HepG2 (cell line): ENCODE results near the gene SOAT1. TPM values are rescaled to one million over a fixed set of nuclear protein-coding genes. Genes with fewer than 3 reads are reported as not detected.

Source experiments
- CREM ChIP-seq, 2 experiments: sonication (generic) in 1 of 2; formaldehyde crosslinking in 1 of 2; IDR thresholded peaks; 2 replicates each; pipeline versions ENCODE4 v1.4.0 to v1.6.1; 2016 to 2020; ENCODE audit warnings: antibody characterized with exemption in 1 of 2, mild to moderate bottlenecking in 1 of 2, missing genetic modification reagents in 1 of 2
- KDM6A ChIP-seq: IDR thresholded peaks from 2 replicates; pipeline ENCODE4 v1.6.1; 2016; ENCODE audit warnings: low read depth
- ZFY ChIP-seq: sonication (generic); formaldehyde crosslinking; IDR thresholded peaks from 2 replicates; pipeline ENCODE4 v1.4.0; 2020; ENCODE audit warnings: missing genetic modification reagents
- ZNF615 ChIP-seq: sonication (generic); formaldehyde crosslinking; IDR thresholded peaks from 2 replicates; pipeline ENCODE4 v1.5.0; 2020; ENCODE audit warnings: mild to moderate bottlenecking, missing genetic modification reagents, borderline replicate concordance
- ZNF713 ChIP-seq: sonication (generic); formaldehyde crosslinking; IDR thresholded peaks from 2 replicates; pipeline ENCODE4 v1.4.0; 2020; ENCODE audit warnings: mild to moderate bottlenecking, missing genetic modification reagents
- polyA plus RNA-seq, 8 experiments: library from polyadenylated mRNA; depleted of rRNA in 3 of 8; stranded (reverse) in 7 of 8; unstranded in 1 of 8; fragments of >200 nt; fragmentation: Illumina TruSeq in 4 of 8; extraction: Trizol in 4 of 8; gene quantifications; 2 replicates each; pipeline versions ENCODE4 v1.2.1 to v1.2.3, GENCODE V29; 2011 to 2016; ENCODE audit warnings: low read depth in 4 of 8, missing spikeins in 1 of 8, mixed read lengths in 1 of 8; ENCODE audit not compliant: insufficient read depth in 1 of 8
- total RNA-seq, 5 experiments: library from RNA; depleted of rRNA; stranded (reverse); fragments of >200 nt; fragmentation: Illumina TruSeq; extraction: Trizol; gene quantifications; 2 replicates each; pipeline ENCODE4 v1.2.3, GENCODE V29; 2016; ENCODE audit warnings: low read depth in 1 of 5
- TF ChIP-seq, protein P1 (sequence below): sonication (generic); formaldehyde crosslinking; IDR thresholded peaks from 2 replicates; pipeline ENCODE4 v1.4.0; 2020; ENCODE audit warnings: mild to moderate bottlenecking, low read depth, missing genetic modification reagents
- TF ChIP-seq, protein P2 (sequence below): sonication (generic); formaldehyde crosslinking; IDR thresholded peaks from 2 replicates; pipeline ENCODE4 v1.4.0; 2020; ENCODE audit warnings: missing genetic modification reagents
- TF ChIP-seq, protein P3 (sequence below): sonication (generic); formaldehyde crosslinking; IDR thresholded peaks from 2 replicates; pipeline ENCODE4 v1.4.0; 2020; ENCODE audit warnings: missing genetic modification reagents
- TF ChIP-seq, protein P4 (sequence below): sonication (generic); formaldehyde crosslinking; IDR thresholded peaks from 2 replicates; pipeline ENCODE4 v1.4.0; 2020; ENCODE audit warnings: missing genetic modification reagents, borderline replicate concordance
- TF ChIP-seq, protein P5 (sequence below): sonication (generic); formaldehyde crosslinking; IDR thresholded peaks from 2 replicates; pipeline ENCODE4 v1.4.0; 2020; ENCODE audit warnings: mild to moderate bottlenecking, low read depth, missing genetic modification reagents

Gene SOAT1
- total and polyA plus RNA-seq, 2 of the 13 experiments (the other 11 are each of a cell fraction or from before 2014, with no cell fraction given) = 22.3 to 52.0 TPM

DNA sequence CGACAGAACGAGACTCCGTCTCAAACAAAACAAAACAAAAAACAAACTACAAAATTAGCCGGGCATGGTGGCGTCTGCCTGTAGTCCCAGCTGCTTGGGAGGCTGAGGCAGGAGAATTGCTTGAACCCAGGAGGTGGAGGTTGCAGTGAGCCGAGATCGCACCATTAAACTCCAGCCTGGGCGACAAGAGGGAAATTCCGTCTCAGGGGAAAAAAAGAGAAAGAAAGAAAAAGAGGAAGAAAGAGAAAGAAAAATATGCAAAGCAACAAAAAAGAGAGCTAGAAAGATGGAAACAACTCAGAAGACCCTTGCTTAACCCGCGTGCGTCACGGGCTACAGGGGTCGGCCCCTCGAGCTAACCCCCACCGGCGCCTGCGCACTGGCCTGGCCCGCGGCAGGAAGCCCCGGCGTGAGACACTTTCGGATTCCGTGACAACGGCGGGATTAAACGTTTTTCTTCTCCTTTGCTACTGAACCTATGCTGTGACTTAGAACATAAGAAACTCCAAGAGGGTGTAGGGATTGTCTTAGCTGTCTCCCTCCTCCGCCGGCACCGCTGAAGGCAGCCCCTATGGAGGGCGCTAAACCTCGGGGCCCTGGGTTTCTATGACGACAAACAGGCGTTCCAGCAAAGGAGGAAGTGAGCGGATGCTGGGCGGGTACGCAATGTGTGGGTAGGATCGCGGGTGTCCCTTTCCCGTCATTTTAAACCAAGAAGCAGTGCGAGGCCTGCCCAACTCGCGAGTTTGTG, 71.9 kb downstream of the SOAT1 start, which contains the start of gene AXDND1 (continued):
- TF ChIP-seq ZNF713 (CRISPR knock-in tag) (no peak), ZNF615 (CRISPR knock-in tag) (no peak), KDM6A (no peak), CREM (IDR thresholded peaks at IDR 0.05) (peak; percentile 54), CREM (CRISPR knock-in tag; IDR thresholded peaks at IDR 0.05) (no peak), ZFY (CRISPR knock-in tag) (peak; percentile 74)
- TF ChIP-seq, protein P1, sequence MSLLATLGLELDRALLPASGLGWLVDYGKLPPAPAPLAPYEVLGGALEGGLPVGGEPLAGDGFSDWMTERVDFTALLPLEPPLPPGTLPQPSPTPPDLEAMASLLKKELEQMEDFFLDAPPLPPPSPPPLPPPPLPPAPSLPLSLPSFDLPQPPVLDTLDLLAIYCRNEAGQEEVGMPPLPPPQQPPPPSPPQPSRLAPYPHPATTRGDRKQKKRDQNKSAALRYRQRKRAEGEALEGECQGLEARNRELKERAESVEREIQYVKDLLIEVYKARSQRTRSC = no peak
- TF ChIP-seq, protein P2, sequence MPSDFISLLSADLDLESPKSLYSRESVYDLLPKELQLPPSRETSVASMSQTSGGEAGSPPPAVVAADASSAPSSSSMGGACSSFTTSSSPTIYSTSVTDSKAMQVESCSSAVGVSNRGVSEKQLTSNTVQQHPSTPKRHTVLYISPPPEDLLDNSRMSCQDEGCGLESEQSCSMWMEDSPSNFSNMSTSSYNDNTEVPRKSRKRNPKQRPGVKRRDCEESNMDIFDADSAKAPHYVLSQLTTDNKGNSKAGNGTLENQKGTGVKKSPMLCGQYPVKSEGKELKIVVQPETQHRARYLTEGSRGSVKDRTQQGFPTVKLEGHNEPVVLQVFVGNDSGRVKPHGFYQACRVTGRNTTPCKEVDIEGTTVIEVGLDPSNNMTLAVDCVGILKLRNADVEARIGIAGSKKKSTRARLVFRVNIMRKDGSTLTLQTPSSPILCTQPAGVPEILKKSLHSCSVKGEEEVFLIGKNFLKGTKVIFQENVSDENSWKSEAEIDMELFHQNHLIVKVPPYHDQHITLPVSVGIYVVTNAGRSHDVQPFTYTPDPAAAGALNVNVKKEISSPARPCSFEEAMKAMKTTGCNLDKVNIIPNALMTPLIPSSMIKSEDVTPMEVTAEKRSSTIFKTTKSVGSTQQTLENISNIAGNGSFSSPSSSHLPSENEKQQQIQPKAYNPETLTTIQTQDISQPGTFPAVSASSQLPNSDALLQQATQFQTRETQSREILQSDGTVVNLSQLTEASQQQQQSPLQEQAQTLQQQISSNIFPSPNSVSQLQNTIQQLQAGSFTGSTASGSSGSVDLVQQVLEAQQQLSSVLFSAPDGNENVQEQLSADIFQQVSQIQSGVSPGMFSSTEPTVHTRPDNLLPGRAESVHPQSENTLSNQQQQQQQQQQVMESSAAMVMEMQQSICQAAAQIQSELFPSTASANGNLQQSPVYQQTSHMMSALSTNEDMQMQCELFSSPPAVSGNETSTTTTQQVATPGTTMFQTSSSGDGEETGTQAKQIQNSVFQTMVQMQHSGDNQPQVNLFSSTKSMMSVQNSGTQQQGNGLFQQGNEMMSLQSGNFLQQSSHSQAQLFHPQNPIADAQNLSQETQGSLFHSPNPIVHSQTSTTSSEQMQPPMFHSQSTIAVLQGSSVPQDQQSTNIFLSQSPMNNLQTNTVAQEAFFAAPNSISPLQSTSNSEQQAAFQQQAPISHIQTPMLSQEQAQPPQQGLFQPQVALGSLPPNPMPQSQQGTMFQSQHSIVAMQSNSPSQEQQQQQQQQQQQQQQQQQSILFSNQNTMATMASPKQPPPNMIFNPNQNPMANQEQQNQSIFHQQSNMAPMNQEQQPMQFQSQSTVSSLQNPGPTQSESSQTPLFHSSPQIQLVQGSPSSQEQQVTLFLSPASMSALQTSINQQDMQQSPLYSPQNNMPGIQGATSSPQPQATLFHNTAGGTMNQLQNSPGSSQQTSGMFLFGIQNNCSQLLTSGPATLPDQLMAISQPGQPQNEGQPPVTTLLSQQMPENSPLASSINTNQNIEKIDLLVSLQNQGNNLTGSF (CRISPR knock-in tag) = no peak
- TF ChIP-seq, protein P3, sequence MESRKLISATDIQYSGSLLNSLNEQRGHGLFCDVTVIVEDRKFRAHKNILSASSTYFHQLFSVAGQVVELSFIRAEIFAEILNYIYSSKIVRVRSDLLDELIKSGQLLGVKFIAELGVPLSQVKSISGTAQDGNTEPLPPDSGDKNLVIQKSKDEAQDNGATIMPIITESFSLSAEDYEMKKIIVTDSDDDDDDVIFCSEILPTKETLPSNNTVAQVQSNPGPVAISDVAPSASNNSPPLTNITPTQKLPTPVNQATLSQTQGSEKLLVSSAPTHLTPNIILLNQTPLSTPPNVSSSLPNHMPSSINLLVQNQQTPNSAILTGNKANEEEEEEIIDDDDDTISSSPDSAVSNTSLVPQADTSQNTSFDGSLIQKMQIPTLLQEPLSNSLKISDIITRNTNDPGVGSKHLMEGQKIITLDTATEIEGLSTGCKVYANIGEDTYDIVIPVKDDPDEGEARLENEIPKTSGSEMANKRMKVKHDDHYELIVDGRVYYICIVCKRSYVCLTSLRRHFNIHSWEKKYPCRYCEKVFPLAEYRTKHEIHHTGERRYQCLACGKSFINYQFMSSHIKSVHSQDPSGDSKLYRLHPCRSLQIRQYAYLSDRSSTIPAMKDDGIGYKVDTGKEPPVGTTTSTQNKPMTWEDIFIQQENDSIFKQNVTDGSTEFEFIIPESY (CRISPR knock-in tag) = peak; percentile 32; the same call in 1 of the 2 replicates
- TF ChIP-seq, protein P4, sequence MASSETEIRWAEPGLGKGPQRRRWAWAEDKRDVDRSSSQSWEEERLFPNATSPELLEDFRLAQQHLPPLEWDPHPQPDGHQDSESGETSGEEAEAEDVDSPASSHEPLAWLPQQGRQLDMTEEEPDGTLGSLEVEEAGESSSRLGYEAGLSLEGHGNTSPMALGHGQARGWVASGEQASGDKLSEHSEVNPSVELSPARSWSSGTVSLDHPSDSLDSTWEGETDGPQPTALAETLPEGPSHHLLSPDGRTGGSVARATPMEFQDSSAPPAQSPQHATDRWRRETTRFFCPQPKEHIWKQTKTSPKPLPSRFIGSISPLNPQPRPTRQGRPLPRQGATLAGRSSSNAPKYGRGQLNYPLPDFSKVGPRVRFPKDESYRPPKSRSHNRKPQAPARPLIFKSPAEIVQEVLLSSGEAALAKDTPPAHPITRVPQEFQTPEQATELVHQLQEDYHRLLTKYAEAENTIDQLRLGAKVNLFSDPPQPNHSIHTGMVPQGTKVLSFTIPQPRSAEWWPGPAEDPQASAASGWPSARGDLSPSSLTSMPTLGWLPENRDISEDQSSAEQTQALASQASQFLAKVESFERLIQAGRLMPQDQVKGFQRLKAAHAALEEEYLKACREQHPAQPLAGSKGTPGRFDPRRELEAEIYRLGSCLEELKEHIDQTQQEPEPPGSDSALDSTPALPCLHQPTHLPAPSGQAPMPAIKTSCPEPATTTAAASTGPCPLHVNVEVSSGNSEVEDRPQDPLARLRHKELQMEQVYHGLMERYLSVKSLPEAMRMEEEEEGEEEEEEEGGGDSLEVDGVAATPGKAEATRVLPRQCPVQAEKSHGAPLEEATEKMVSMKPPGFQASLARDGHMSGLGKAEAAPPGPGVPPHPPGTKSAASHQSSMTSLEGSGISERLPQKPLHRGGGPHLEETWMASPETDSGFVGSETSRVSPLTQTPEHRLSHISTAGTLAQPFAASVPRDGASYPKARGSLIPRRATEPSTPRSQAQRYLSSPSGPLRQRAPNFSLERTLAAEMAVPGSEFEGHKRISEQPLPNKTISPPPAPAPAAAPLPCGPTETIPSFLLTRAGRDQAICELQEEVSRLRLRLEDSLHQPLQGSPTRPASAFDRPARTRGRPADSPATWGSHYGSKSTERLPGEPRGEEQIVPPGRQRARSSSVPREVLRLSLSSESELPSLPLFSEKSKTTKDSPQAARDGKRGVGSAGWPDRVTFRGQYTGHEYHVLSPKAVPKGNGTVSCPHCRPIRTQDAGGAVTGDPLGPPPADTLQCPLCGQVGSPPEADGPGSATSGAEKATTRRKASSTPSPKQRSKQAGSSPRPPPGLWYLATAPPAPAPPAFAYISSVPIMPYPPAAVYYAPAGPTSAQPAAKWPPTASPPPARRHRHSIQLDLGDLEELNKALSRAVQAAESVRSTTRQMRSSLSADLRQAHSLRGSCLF = no peak
- TF ChIP-seq, protein P5, sequence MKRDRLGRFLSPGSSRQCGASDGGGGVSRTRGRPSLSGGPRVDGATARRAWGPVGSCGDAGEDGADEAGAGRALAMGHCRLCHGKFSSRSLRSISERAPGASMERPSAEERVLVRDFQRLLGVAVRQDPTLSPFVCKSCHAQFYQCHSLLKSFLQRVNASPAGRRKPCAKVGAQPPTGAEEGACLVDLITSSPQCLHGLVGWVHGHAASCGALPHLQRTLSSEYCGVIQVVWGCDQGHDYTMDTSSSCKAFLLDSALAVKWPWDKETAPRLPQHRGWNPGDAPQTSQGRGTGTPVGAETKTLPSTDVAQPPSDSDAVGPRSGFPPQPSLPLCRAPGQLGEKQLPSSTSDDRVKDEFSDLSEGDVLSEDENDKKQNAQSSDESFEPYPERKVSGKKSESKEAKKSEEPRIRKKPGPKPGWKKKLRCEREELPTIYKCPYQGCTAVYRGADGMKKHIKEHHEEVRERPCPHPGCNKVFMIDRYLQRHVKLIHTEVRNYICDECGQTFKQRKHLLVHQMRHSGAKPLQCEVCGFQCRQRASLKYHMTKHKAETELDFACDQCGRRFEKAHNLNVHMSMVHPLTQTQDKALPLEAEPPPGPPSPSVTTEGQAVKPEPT (CRISPR knock-in tag) = no peak
